ENCODE results near the gene UNC93A.
"Not testable (repeated sequence)": the region's sequence is repeated elsewhere in the genome, so short reads cannot be mapped to it uniquely, and the experiment has no call there.

The UNC93A gene

GRCh38 chr6:167294651-167295494 lies 3.8 kb downstream of the UNC93A start:
- DNase-seq, result no peak

DNA sequence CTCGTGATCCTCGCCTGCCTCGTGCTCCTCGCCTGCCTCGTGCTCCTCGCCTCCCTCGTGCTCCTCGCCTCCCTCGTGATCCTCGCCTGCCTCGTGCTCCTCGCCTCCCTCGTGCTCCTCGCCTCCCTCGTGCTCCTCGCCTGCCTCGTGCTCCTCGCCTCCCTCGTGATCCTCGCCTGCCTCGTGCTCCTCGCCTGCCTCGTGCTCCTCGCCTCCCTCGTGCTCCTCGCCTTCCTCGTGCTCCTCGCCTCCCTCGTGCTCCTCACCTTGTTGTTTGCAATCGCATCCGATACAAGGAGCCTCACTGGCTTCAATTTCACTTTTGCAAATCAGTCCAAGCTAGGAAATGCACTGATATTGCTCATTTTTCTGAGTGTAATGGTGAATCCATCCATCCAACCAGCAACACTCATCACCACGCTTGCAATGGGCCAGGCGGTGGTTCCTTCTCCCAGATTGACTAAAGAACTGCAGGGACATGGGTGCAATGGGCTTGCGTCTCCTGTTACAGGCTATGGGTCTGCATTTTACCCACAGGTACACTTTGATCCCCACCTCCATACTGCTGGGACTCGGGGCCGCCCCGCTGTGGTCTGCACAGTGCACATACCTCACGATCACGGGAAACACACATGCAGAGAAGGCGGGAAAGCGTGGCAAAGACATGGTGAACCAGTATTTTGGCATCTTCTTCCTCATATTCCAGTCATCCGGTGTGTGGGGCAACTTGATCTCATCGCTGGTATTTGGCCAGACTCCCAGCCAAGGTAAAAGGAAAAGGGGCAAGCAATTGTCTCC lies 4.6 kb downstream of the UNC93A start:
- DNase-seq, result no peak

GRCh38 chr6:167296293-167296690 lies 5.2 kb downstream of the UNC93A start:
- DNase-seq, result no peak

- DNase-seq, result no peak
Observed at GRCh38 chr6:167296902-167297301, 5.8 kb downstream of the UNC93A start.

GRCh38 chr6:167298127-167298526 lies 7.0 kb downstream of the UNC93A start:
- no peak for DNase-seq

- DNase-seq, result no peak
Observed at GRCh38 chr6:167299641-167300308, 8.7 kb downstream of the UNC93A start.

- DNase-seq, result no peak
Observed at GRCh38 chr6:167300902-167301777, 10.0 kb downstream of the UNC93A start.

- DNase-seq, result no peak
Observed at GRCh38 chr6:167302074-167302473, 11.0 kb downstream of the UNC93A start.

DNA sequence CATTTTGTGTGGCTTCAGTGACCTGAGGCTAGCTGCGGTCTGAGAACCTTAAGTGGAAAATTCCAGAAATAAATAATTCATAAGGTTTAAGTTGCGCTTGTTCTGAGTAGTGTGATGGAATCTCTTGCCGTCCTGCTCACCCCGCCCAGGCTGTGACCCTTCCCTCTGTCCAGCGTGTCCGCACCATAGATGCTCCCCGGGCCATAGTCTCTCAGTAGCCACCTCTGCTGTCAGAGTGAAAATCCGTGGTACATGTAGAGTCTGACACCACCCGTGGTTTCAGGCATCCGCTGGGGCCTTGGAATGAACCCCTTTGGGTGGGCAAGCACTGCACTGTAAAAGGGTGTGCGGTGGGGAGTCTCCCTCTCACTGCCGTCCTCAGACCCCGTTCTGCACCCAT lies 11.7 kb downstream of the UNC93A start:
- DNase-seq, result no peak

- DNase-seq, result no peak
Observed at GRCh38 chr6:167303675-167304625, 12.8 kb downstream of the UNC93A start.

DNA sequence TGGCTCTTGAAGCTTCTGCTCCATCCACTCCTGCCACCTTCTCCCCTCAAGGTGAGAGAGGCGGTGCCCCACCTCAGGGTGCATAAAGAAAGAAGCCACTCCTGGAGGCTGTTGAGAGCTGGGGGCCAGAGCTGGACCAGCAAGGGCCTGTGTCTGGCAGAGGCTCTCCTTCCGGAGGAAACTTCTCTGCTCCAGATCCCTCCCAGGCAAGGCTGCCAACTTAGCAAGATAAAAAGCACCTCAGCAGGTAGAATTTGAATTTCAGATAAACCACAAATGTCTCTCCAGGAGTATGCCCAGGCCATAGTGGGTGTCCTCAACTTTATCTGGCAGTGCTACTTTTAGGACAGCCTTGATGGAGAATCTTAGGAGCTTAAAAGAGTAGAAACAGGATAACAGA lies 13.8 kb downstream of the UNC93A start:
- DNase-seq, result no peak

GRCh38 chr6:167305796-167306195 lies 14.7 kb downstream of the UNC93A start:
- no peak for DNase-seq

DNA sequence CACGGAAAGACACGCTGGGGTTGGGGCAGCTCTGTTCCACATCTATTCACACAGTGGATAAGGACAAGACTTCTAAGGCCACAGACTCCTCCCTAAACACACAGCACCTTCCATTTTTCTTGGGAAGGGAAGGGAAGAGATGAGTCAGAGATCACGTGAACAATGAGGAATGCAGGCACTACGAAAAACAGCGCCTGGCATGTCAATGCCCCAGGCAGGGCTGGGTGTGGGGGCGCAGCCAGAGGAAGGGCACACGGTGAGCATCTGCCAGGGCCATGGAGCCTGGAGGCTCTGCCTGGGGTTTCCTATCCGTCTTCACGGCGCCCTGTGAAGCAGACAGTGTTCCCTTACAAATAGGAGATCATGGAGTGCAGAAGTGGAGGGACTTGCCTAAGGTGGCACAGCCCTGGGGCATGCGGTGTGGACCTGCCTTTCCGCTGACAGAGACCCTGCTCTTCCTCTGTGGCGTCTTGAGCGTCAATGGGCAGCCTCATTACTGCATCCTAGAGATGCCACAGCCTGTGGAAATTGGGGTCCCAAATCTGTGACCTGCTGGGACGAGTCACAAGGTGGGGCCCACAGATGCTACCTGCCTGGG lies 15.4 kb downstream of the UNC93A start:
- no peak for DNase-seq

GRCh38 chr6:167307342-167307955 lies 16.3 kb downstream of the UNC93A start:
- no peak for DNase-seq

GRCh38 chr6:167308207-167308606 lies 17.1 kb downstream of the UNC93A start:
- DNase-seq, result no peak

- DNase-seq, result not testable (repeated sequence)
Observed at GRCh38 chr6:167309355-167310192, 18.5 kb downstream of the UNC93A start.

DNA sequence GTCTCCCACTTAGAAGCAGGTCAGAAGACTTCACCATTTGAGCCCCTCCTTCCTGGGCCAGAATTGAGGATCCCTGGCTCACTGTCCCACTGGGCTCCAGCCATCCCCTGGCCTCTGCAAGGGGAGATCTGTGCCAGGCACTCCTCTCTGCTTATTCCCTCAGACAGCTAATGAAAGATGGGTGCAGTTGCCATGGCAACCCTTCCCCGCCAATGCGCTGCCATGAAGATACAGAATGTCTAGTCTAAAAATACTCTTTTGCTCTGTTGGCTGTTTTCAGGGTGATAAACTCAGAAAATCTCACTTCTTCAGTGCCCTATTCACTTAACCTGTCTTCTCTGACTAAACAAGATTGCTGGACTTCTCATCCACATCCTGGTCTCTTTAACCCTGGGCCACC lies 20.2 kb downstream of the UNC93A start:
- no peak for DNase-seq

GRCh38 chr6:167311691-167312090 lies 20.6 kb downstream of the UNC93A start:
- not testable (repeated sequence) for DNase-seq

- DNase-seq, result no peak
Observed at GRCh38 chr6:167314180-167314821, 23.2 kb downstream of the UNC93A start.

All from hematopoietic multipotent progenitor cell treated with erythropoietin and hydrocortisone succinate and interleukin-3 and kit ligand, for 6 days (in vitro differentiated cells).